K562 (cell line): ENCODE measurements around the gene IRF5. TPM values are rescaled to one million over a fixed set of nuclear protein-coding genes. Genes with fewer than 3 reads are reported as not detected.

Experiments
- FOXP1 ChIP-seq: sonication (generic); formaldehyde crosslinking; IDR thresholded peaks from 2 replicates; pipeline ENCODE4 v1.8.0; 2022; ENCODE audit warnings: mild to moderate bottlenecking, missing genetic modification reagents
- ZNF263 ChIP-seq: sonication (generic); formaldehyde crosslinking; IDR thresholded peaks from 2 replicates; pipeline ENCODE4 v1.8.0; 2022; ENCODE audit warnings: mild to moderate bottlenecking, missing genetic modification reagents, borderline replicate concordance
- polyA plus RNA-seq, 8 experiments: library from polyadenylated mRNA; depleted of rRNA in 4 of 8; stranded (reverse) in 5 of 8; unstranded in 3 of 8; fragments of >200 nt; fragmentation: Nextera tagmentation in 2 of 8; fragmentation: Illumina TruSeq in 1 of 8; extraction: Ambion mirVana in 2 of 8; extraction: Trizol in 1 of 8; gene quantifications; 2 replicates each; pipeline versions ENCODE4 v1.2.1 to v1.2.3, GENCODE V29; 2011 to 2014; ENCODE audit warnings: inconsistent platforms in 1 of 8, missing spikeins in 1 of 8
- total RNA-seq, 7 experiments: library from RNA; depleted of rRNA in 6 of 7; stranded (reverse); fragments of >200 nt in 6 of 7; fragmentation: Illumina TruSeq in 2 of 7; extraction: Trizol in 2 of 7; gene quantifications; 2 replicates each; pipeline versions ENCODE4 v1.2.1 to v1.2.3, GENCODE V29; 2011 to 2021; ENCODE audit warnings: low replicate concordance in 1 of 7
- TF ChIP-seq, protein P1 (sequence below): sonication (generic); formaldehyde crosslinking; IDR thresholded peaks from 2 replicates; pipeline ENCODE4 v1.8.0; 2022; ENCODE audit warnings: mild to moderate bottlenecking, missing genetic modification reagents, borderline replicate concordance
- TF ChIP-seq, protein P2 (sequence below), 2 experiments: fragments of 450-650 bp; formaldehyde crosslinking in 1 of 2; IDR thresholded peaks; 2 replicates each; pipeline versions ENCODE4 v1.4.0 to v1.6.1; 2014 to 2020; ENCODE audit warnings: mild to moderate bottlenecking in 2 of 2, borderline replicate concordance in 1 of 2, low read depth in 1 of 2

IRF5 gene
- total and polyA plus RNA-seq, 9 of the 15 experiments (the other 6 are each of a cell fraction or from before 2014, with no cell fraction given) = 0.04 TPM; not detected in 8

DNA sequence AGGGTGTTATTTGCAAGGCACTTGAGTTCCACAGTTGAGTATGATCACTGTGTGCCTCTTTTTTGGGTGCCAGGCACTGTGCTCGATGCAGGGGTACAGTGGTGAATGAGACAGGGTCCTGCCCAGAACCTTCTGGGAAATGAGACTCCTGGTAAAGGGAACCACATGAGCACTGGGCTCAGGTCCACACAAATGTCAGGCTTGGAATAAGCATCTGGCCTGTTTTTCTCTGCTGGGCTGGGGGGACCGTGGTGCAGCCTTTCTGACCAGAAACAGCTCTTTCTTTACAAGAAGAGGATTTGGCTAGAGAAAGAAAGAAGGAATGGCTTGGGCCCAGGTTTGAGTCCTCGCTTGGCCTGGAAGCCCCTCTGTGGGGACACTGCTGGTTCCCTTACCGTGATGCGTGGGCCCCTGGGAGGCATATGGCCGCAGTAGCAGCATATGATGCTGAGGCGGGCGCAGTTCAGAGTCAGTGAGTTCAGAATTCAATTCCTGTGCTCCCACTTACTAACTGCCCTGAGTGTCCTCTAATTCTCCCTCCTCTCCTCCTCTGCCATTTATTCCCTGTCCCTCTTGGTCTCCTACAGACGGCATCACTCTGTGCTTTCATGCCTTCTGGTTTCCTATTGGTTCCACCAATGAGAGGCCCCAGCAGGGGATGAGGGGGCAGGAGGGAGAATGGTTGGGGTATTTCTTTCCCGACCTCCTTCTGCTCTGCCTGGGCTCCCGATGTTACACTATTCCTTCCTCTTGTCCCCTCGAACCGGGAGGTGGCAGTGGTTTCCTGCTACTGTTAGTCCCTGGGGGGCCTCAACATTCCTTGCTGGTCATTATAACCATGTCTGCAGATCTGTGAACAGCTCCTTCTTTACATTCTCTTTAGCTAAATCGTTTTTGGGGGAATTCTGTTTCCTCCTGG lies 17.6 kb upstream of the IRF5 start (continued):
- TF ChIP-seq, protein P1, sequence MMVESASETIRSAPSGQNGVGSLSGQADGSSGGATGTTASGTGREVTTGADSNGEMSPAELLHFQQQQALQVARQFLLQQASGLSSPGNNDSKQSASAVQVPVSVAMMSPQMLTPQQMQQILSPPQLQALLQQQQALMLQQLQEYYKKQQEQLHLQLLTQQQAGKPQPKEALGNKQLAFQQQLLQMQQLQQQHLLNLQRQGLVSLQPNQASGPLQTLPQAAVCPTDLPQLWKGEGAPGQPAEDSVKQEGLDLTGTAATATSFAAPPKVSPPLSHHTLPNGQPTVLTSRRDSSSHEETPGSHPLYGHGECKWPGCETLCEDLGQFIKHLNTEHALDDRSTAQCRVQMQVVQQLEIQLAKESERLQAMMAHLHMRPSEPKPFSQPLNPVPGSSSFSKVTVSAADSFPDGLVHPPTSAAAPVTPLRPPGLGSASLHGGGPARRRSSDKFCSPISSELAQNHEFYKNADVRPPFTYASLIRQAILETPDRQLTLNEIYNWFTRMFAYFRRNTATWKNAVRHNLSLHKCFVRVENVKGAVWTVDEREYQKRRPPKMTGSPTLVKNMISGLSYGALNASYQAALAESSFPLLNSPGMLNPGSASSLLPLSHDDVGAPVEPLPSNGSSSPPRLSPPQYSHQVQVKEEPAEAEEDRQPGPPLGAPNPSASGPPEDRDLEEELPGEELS (CRISPR knock-in tag) = no peak
- TF ChIP-seq FOXP1 (CRISPR knock-in tag) (no peak), ZNF263 (CRISPR knock-in tag) (no peak)
- TF ChIP-seq, protein P2, sequence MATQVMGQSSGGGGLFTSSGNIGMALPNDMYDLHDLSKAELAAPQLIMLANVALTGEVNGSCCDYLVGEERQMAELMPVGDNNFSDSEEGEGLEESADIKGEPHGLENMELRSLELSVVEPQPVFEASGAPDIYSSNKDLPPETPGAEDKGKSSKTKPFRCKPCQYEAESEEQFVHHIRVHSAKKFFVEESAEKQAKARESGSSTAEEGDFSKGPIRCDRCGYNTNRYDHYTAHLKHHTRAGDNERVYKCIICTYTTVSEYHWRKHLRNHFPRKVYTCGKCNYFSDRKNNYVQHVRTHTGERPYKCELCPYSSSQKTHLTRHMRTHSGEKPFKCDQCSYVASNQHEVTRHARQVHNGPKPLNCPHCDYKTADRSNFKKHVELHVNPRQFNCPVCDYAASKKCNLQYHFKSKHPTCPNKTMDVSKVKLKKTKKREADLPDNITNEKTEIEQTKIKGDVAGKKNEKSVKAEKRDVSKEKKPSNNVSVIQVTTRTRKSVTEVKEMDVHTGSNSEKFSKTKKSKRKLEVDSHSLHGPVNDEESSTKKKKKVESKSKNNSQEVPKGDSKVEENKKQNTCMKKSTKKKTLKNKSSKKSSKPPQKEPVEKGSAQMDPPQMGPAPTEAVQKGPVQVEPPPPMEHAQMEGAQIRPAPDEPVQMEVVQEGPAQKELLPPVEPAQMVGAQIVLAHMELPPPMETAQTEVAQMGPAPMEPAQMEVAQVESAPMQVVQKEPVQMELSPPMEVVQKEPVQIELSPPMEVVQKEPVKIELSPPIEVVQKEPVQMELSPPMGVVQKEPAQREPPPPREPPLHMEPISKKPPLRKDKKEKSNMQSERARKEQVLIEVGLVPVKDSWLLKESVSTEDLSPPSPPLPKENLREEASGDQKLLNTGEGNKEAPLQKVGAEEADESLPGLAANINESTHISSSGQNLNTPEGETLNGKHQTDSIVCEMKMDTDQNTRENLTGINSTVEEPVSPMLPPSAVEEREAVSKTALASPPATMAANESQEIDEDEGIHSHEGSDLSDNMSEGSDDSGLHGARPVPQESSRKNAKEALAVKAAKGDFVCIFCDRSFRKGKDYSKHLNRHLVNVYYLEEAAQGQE (IDR thresholded peaks at IDR 0.05; ENCODE audit: borderline replicate concordance) = peak; percentile 34; the same call in 1 of the 2 replicates
- TF ChIP-seq, protein P2 (CRISPR knock-in tag; IDR thresholded peaks at IDR 0.05; ENCODE audit: low read depth) = no peak
